K562 (cell line): Measurements from ENCODE around the gene C10orf105. TPM values are rescaled to one million over a fixed set of nuclear protein-coding genes. Genes with fewer than 3 reads are reported as not detected.

Experiments used
- ATF2 ChIP-seq: sonication (generic); formaldehyde crosslinking; IDR thresholded peaks from 2 replicates; pipeline ENCODE4 v1.8.1; 2022; ENCODE audit warnings: missing genetic modification reagents
- C11orf30 ChIP-seq: fragments of 450-650 bp; IDR thresholded peaks from 2 replicates; pipeline ENCODE4 v1.6.1; 2016; ENCODE audit warnings: low read depth, mild to moderate bottlenecking
- CEBPB ChIP-seq: fragments of 450-650 bp; IDR thresholded peaks from 2 replicates; pipeline ENCODE4 v1.6.1; 2016; ENCODE audit warnings: missing genetic modification characterization, missing compliant biosample characterization
- CHCHD3 ChIP-seq: fragments of 250-450 bp; sonication (Bioruptor Pico); IDR thresholded peaks from 2 replicates; pipeline ENCODE4 v2.1.2; 2022; ENCODE audit warnings: mild to moderate bottlenecking
- CHD1 ChIP-seq: fragments of 200-600 bp; sonication (generic); IDR thresholded peaks from one replicate; pipeline ENCODE4 v1.6.1; 2012; ENCODE audit warnings: mild to moderate bottlenecking, moderate library complexity, low read length, inconsistent platforms
- ETV5 ChIP-seq: sonication (generic); formaldehyde crosslinking; IDR thresholded peaks from 2 replicates; pipeline ENCODE4 v1.4.0; 2020; ENCODE audit warnings: low read depth, mild to moderate bottlenecking, missing genetic modification reagents
- FUS ChIP-seq: fragments of 200-400 bp; formaldehyde crosslinking; optimal IDR thresholded peaks from 2 replicates; pipeline ENCODE3; 2017; ENCODE audit warnings: low read depth, low read length
- KLF13 ChIP-seq: fragments of 450-650 bp; IDR thresholded peaks from 2 replicates; pipeline ENCODE4 v1.6.1; 2016; ENCODE audit warnings: missing genetic modification characterization, low read depth, mild to moderate bottlenecking, missing compliant biosample characterization, moderate library complexity, borderline replicate concordance
- NCOA4 ChIP-seq: fragments of 450-650 bp; IDR thresholded peaks from 2 replicates; pipeline ENCODE4 v1.6.1; 2018; ENCODE audit warnings: mild to moderate bottlenecking; ENCODE audit not compliant: partially characterized antibody
- NFE2 ChIP-seq: IDR thresholded peaks from 2 replicates; pipeline ENCODE4 v1.6.1; 2014; ENCODE audit warnings: antibody characterized with exemption, low read depth
- PHF21A ChIP-seq: fragments of 450-650 bp; IDR thresholded peaks from 2 replicates; pipeline ENCODE4 v1.6.1; 2017; ENCODE audit warnings: low read depth, borderline replicate concordance
- POU5F1 ChIP-seq: fragments of 150-350 bp; IDR thresholded peaks from 2 replicates; pipeline ENCODE4 v1.6.1; 2014; ENCODE audit warnings: borderline replicate concordance, low read length, low read depth, mild to moderate bottlenecking; ENCODE audit not compliant: partially characterized antibody
- PURB ChIP-seq: sonication (generic); formaldehyde crosslinking; IDR thresholded peaks from 2 replicates; pipeline ENCODE4 v1.9.0; 2021; ENCODE audit warnings: low read depth, mild to moderate bottlenecking, missing genetic modification reagents
- RAD51 ChIP-seq: fragments of 450-650 bp; IDR thresholded peaks from 2 replicates; pipeline ENCODE4 v1.7.1; 2016; ENCODE audit warnings: low read depth, mild to moderate bottlenecking, borderline replicate concordance
- ZNF830 ChIP-seq: fragments of 250-450 bp; sonication (Bioruptor Pico); IDR thresholded peaks from 2 replicates; pipeline ENCODE4 v1.5.0; 2021; ENCODE audit warnings: mild to moderate bottlenecking
- polyA plus RNA-seq, 8 experiments: library from polyadenylated mRNA; depleted of rRNA in 4 of 8; stranded (reverse) in 5 of 8; unstranded in 3 of 8; fragments of >200 nt; fragmentation: Nextera tagmentation in 2 of 8; fragmentation: Illumina TruSeq in 1 of 8; extraction: Ambion mirVana in 2 of 8; extraction: Trizol in 1 of 8; gene quantifications; 2 replicates each; pipeline versions ENCODE4 v1.2.1 to v1.2.3, GENCODE V29; 2011 to 2014; ENCODE audit warnings: inconsistent platforms in 1 of 8, missing spikeins in 1 of 8
- total RNA-seq, 7 experiments: library from RNA; depleted of rRNA in 6 of 7; stranded (reverse); fragments of >200 nt in 6 of 7; fragmentation: Illumina TruSeq in 2 of 7; extraction: Trizol in 2 of 7; gene quantifications; 2 replicates each; pipeline versions ENCODE4 v1.2.1 to v1.2.3, GENCODE V29; 2011 to 2021; ENCODE audit warnings: low replicate concordance in 1 of 7
- TF ChIP-seq, protein P1 (sequence below): sonication (generic); formaldehyde crosslinking; IDR thresholded peaks from 2 replicates; pipeline ENCODE4 v1.8.1; 2023; ENCODE audit warnings: mild to moderate bottlenecking, missing genetic modification reagents, moderate library complexity
- TF ChIP-seq, protein P2 (sequence below): fragments of 250-450 bp; sonication (Bioruptor Pico); IDR thresholded peaks from 2 replicates; pipeline ENCODE4 v1.4.0; 2020; ENCODE audit warnings: mild to moderate bottlenecking, moderate library complexity, borderline replicate concordance
- TF ChIP-seq, protein P3 (sequence below): sonication (generic); formaldehyde crosslinking; IDR thresholded peaks from 2 replicates; pipeline ENCODE4 v1.8.0; 2022; ENCODE audit warnings: mild to moderate bottlenecking, low read depth, missing genetic modification reagents

The C10orf105 gene
- total and polyA plus RNA-seq, 9 of the 15 experiments (the other 6 are each of a cell fraction or from before 2014, with no cell fraction given): 0.03 to 0.25 (median 0.04) TPM; not detected in 3

- TF ChIP-seq ZNF830 (CRISPR knock-in tag): peak; percentile 73; the same call in 1 of the 2 replicates
- TF ChIP-seq, protein P1, sequence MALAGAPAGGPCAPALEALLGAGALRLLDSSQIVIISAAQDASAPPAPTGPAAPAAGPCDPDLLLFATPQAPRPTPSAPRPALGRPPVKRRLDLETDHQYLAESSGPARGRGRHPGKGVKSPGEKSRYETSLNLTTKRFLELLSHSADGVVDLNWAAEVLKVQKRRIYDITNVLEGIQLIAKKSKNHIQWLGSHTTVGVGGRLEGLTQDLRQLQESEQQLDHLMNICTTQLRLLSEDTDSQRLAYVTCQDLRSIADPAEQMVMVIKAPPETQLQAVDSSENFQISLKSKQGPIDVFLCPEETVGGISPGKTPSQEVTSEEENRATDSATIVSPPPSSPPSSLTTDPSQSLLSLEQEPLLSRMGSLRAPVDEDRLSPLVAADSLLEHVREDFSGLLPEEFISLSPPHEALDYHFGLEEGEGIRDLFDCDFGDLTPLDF (CRISPR knock-in tag): no peak
- TF ChIP-seq POU5F1: no peak
- no peak for TF ChIP-seq NFE2
- no peak for TF ChIP-seq KLF13 (tag)
- no peak for TF ChIP-seq CHCHD3 (CRISPR knock-in tag)
- TF ChIP-seq CEBPB (tag): no peak
- TF ChIP-seq PURB (CRISPR knock-in tag): no peak
- no peak for TF ChIP-seq NCOA4
- TF ChIP-seq, protein P2, sequence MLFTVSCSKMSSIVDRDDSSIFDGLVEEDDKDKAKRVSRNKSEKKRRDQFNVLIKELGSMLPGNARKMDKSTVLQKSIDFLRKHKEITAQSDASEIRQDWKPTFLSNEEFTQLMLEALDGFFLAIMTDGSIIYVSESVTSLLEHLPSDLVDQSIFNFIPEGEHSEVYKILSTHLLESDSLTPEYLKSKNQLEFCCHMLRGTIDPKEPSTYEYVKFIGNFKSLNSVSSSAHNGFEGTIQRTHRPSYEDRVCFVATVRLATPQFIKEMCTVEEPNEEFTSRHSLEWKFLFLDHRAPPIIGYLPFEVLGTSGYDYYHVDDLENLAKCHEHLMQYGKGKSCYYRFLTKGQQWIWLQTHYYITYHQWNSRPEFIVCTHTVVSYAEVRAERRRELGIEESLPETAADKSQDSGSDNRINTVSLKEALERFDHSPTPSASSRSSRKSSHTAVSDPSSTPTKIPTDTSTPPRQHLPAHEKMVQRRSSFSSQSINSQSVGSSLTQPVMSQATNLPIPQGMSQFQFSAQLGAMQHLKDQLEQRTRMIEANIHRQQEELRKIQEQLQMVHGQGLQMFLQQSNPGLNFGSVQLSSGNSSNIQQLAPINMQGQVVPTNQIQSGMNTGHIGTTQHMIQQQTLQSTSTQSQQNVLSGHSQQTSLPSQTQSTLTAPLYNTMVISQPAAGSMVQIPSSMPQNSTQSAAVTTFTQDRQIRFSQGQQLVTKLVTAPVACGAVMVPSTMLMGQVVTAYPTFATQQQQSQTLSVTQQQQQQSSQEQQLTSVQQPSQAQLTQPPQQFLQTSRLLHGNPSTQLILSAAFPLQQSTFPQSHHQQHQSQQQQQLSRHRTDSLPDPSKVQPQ (CRISPR knock-in tag): 0 out of 2 replicates have a peak, but pooled peaks have one; percentile 12
- TF ChIP-seq ATF2 (CRISPR knock-in tag): no peak
- TF ChIP-seq, protein P3, sequence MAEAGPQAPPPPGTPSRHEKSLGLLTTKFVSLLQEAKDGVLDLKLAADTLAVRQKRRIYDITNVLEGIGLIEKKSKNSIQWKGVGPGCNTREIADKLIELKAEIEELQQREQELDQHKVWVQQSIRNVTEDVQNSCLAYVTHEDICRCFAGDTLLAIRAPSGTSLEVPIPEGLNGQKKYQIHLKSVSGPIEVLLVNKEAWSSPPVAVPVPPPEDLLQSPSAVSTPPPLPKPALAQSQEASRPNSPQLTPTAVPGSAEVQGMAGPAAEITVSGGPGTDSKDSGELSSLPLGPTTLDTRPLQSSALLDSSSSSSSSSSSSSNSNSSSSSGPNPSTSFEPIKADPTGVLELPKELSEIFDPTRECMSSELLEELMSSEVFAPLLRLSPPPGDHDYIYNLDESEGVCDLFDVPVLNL (CRISPR knock-in tag): no peak
- TF ChIP-seq CHD1: no peak
- TF ChIP-seq FUS: no peak
- TF ChIP-seq RAD51: peak; percentile 65; the same call in 1 of the 2 replicates
- no peak for TF ChIP-seq C11orf30
- TF ChIP-seq PHF21A: no peak
- TF ChIP-seq ETV5: no peak
Measured at GRCh38 chr10:71746344-71747037, 26.9 kb upstream of the C10orf105 start (continued).
